Naive thymus-derived CD8-positive, alpha-beta T cell (primary cell): ENCODE data around the gene LCA5. TPM values are rescaled to one million over a fixed set of nuclear protein-coding genes. Genes with fewer than 3 reads are reported as not detected.
"Not testable (repeated sequence)": the region's sequence is repeated elsewhere in the genome, so short reads cannot be mapped to it uniquely, and the experiment has no call there.

Experiments used
- ATAC-seq, 2 donors: fragments of 150-1000 bp; cut with Tn5 transposase in 1 of 2; sonication (Bioruptor Pico), chemical (Tn5 transposase) in 1 of 2; 1 replicate in 1 of 2; 2 replicates in 1 of 2; pipeline ENCODE4 v1.10.0; 2021; ENCODE audit warnings: mild to moderate bottlenecking in 2 of 2, moderate library complexity in 2 of 2
- POLR2A ChIA-PET: fragments of 350-600 bp; sonication (Branson Sonifier 250); formaldehyde crosslinking; loops from one replicate; lab custom pipeline; 2021; ENCODE audit warnings: antibody characterized with exemption; lab: Charles Lee
- DNase-seq, 10 donors: peaks; one replicate each; pipeline versions ENCODE4 v3.0.0 to v3.0.0-alpha.2; 2020 to 2022
- H3K27ac Mint-ChIP-seq, 10 donors: one replicate each; pipeline ENCODE4 v1.8.0; 2020 to 2022; ENCODE audit warnings: mild to moderate bottlenecking in 10 of 10, mixed read lengths in 10 of 10, moderate library complexity in 4 of 10, inconsistent platforms in 1 of 10
- H3K27me3 Mint-ChIP-seq, 5 donors: one replicate each; pipeline ENCODE4 v1.8.0; 2021 to 2022; ENCODE audit warnings: mixed read lengths in 5 of 5
- H3K36me3 Mint-ChIP-seq, 3 donors: one replicate each; pipeline ENCODE4 v1.8.0; 2020 to 2022; ENCODE audit warnings: mixed read lengths in 3 of 3, mild to moderate bottlenecking in 2 of 3, inconsistent platforms in 1 of 3
- H3K4me1 Mint-ChIP-seq, 4 donors: one replicate each; pipeline ENCODE4 v1.8.0; 2021 to 2022; ENCODE audit warnings: mixed read lengths in 4 of 4
- H3K4me3 Mint-ChIP-seq, 10 donors: one replicate each; pipeline ENCODE4 v1.8.0; 2020 to 2022; ENCODE audit warnings: mild to moderate bottlenecking in 10 of 10, mixed read lengths in 10 of 10, moderate library complexity in 6 of 10, inconsistent platforms in 1 of 10
- H3K9me3 Mint-ChIP-seq, 9 donors: one replicate each; pipeline ENCODE4 v1.8.0; 2020 to 2022; ENCODE audit warnings: mixed read lengths in 9 of 9, mild to moderate bottlenecking in 3 of 9, inconsistent platforms in 1 of 9, moderate library complexity in 1 of 9
- polyA plus RNA-seq, 3 donors: library from polyadenylated mRNA; unstranded; fragments of 300-500 nt; fragmentation: Illumina TruSeq; gene quantifications; one replicate each; pipeline ENCODE4 v1.2.3, GENCODE V29; 2021
- total RNA-seq, 8 experiments: library from RNA in 2 of 8; stranded (reverse) in 2 of 8; gene quantifications; one replicate each; pipeline ENCODE4 v1.2.3 and lab custom pipeline; 2021 to 2026

Gene LCA5
- total RNA-seq (under 1 TPM; 0.49 to 0.78 TPM), polyA plus RNA-seq (under 1 TPM; 0.05 to 0.32 (median 0.08) TPM), total RNA-seq (lab: John Stamatoyannopoulos, UW) (0.42 to 2.3 (median 0.86) reads per million in 6 experiments)

GRCh38 chr6:79536954-79537747, at the start of gene LCA5:
LCA5 (minus strand) TSS chr6:79537430; CDS start chr6:79518894, 18,536 bp downstream.
- no peaks in the 10 kb centered on the region for H3K4me1 Mint-ChIP-seq
- H3K9me3 Mint-ChIP-seq = no peaks in the 10 kb centered on the region
- peak within 1 kb of the TSS in 1 of 10 donors; percentile 14 for H3K27ac Mint-ChIP-seq
- peak; percentile 69 to 94 (median 86) for DNase-seq
- ATAC-seq = peak; percentile 95 to 96
- no peak within 1 kb of the TSS for H3K4me3 Mint-ChIP-seq
- POLR2A ChIA-PET = interaction anchor here (0.8 to 3.4 kb wide), 4 partner anchors 129 to 460 kb away, joined by 3 to 16 read pairs (median 4); partner anchors contain the start of gene PHIP
- peaks cover 0 to 15% (median 2%) of the 10 kb centered on the region in 5 donors for H3K27me3 Mint-ChIP-seq
- H3K36me3 Mint-ChIP-seq = peaks cover 0 to 7% (median 3%) of the 10 kb centered on the region in 3 donors

- DNase-seq (no peak), ATAC-seq (no peak)
- Mint-ChIP-seq H3K27me3 (peaks cover 0 to 3% (median 0%) of the 10 kb centered on the region in 5 donors), H3K4me3 (no peak overlapping the region), H3K4me1 (no peaks in the 10 kb centered on the region), H3K27ac (no peak overlapping the region), H3K36me3 (peaks cover 0 to 4% (median 4%) of the 10 kb centered on the region in 3 donors), H3K9me3 (peaks cover 0 to 28% (median 5%) of the 10 kb centered on the region in 9 donors)
- POLR2A ChIA-PET = no interaction called here
These were observed 49.3 kb upstream of the LCA5 start for GRCh38 chr6:79586548-79586947.

- Mint-ChIP-seq H3K4me1 (no peaks in the 10 kb centered on the region), H3K9me3 (peaks cover 4 to 50% (median 19%) of the 10 kb centered on the region in 9 donors), H3K27ac (no peak overlapping the region), H3K36me3 (peaks cover 0 to 16% (median 10%) of the 10 kb centered on the region in 3 donors), H3K27me3 (peaks cover 0 to 4% (median 0%) of the 10 kb centered on the region in 5 donors), H3K4me3 (no peak overlapping the region)
- ATAC-seq (no peak), DNase-seq (no peak)
- POLR2A ChIA-PET = no interaction called here
These were observed 47.1 kb upstream of the LCA5 start for GRCh38 chr6:79584332-79584731.

DNA sequence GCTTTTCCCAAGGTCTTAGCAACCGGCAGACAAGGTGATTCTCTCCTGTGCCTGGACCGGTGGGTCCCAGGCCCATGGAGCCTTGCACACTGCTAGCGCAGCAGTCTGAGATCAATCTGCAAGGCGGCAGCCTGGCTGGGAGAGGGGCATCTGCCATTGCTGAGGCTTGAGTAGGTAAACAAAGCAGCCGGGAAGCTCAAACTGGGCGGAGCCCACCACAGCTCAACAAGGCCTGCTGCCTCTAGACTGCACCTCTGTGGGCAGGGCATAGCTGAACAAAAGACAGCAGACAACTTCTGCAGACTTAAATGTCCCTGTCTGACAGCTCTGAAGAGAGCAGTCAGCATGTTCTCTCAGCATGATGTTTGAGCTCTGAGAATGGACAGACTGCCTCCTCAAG, 40.7 kb upstream of the LCA5 start:
- H3K4me3 Mint-ChIP-seq, H3K4me1 Mint-ChIP-seq, H3K27me3 Mint-ChIP-seq, H3K27ac Mint-ChIP-seq, POLR2A ChIA-PET, DNase-seq, ATAC-seq: not testable (repeated sequence)
- Mint-ChIP-seq H3K9me3 (peaks cover 4 to 43% (median 21%) of the 10 kb centered on the region in 9 donors), H3K36me3 (peaks cover 0 to 17% (median 12%) of the 10 kb centered on the region in 3 donors)

GRCh38 chr6:79574630-79575225, 37.5 kb upstream of the LCA5 start:
- ATAC-seq = no peak

DNA sequence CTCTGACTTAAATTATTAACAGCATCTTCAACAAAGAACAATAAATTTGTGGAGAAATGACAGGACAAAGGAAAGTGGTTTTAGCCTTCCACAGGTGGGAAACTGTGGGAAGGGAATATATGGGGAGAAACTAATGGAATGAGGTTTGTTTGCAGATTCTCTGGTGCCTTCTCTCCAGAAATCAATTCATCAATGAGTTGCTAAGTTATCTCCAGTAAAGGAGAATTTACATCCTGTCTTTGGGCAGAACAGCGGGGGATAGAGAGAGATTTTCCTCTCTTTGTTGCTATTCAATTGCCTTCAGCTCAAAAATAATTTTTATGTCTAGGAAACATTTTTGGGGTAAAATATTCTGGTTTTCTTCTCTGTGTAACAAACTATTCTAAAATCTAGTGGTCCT, 36.9 kb upstream of the LCA5 start:
- H3K4me1 Mint-ChIP-seq = peaks cover 0 to 6% (median 0%) of the 10 kb centered on the region in 4 donors
- no peak overlapping the region for H3K27ac Mint-ChIP-seq
- no peaks in the 10 kb centered on the region for H3K27me3 Mint-ChIP-seq
- no peak overlapping the region for H3K4me3 Mint-ChIP-seq
- no peak for DNase-seq
- peaks cover 0 to 8% (median 4%) of the 10 kb centered on the region in 9 donors for H3K9me3 Mint-ChIP-seq
- H3K36me3 Mint-ChIP-seq = peaks cover 0 to 6% (median 4%) of the 10 kb centered on the region in 3 donors
- no peak for ATAC-seq
- POLR2A ChIA-PET = no interaction called here

More at GRCh38 chr6:79574630-79575225, 37.5 kb upstream of the LCA5 start:
- Mint-ChIP-seq H3K4me1 (peaks cover 0 to 6% (median 0%) of the 10 kb centered on the region in 4 donors), H3K27ac (no peak overlapping the region), H3K9me3 (peaks cover 0 to 13% (median 6%) of the 10 kb centered on the region in 9 donors), H3K36me3 (peaks cover 0 to 9% (median 6%) of the 10 kb centered on the region in 3 donors), H3K4me3 (no peak overlapping the region), H3K27me3 (no peaks in the 10 kb centered on the region)
- DNase-seq = no peak
- POLR2A ChIA-PET = interaction anchor here (0.6 kb wide), 1 partner anchor 1196 kb away, joined by 3 read pairs; no protein-coding TSS in a partner anchor

DNA sequence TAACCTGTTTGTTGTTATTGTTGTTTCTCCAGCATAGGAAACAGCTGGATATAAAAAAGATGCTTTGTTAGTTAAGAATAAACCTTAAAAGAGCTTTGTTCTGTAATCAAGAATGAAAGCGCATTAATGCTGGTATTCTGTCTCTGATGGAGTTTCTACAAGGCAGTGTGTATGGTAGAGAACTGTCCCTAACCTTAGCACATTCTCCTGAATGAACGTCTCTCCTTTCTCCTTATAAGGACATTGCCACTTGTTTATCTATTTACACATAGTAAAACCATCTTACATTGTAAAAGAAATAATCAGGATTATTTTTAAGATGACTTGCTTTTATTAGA, 33.8 kb upstream of the LCA5 start:
- Mint-ChIP-seq H3K36me3 (no peaks in the 10 kb centered on the region), H3K4me3 (peak overlapping the region in 8 of 10 donors; percentile 13 to 57 (median 38)), H3K9me3 (no peaks in the 10 kb centered on the region), H3K4me1 (peaks cover 0 to 6% (median 0%) of the 10 kb centered on the region in 4 donors), H3K27ac (no peak overlapping the region), H3K27me3 (no peaks in the 10 kb centered on the region)
- no peak for DNase-seq
- ATAC-seq = no peak
- POLR2A ChIA-PET = interaction anchor here (1.5 to 1.6 kb wide), 2 partner anchors 101 to 140 kb away, joined by 3 to 6 read pairs; no protein-coding TSS in a partner anchor

DNA sequence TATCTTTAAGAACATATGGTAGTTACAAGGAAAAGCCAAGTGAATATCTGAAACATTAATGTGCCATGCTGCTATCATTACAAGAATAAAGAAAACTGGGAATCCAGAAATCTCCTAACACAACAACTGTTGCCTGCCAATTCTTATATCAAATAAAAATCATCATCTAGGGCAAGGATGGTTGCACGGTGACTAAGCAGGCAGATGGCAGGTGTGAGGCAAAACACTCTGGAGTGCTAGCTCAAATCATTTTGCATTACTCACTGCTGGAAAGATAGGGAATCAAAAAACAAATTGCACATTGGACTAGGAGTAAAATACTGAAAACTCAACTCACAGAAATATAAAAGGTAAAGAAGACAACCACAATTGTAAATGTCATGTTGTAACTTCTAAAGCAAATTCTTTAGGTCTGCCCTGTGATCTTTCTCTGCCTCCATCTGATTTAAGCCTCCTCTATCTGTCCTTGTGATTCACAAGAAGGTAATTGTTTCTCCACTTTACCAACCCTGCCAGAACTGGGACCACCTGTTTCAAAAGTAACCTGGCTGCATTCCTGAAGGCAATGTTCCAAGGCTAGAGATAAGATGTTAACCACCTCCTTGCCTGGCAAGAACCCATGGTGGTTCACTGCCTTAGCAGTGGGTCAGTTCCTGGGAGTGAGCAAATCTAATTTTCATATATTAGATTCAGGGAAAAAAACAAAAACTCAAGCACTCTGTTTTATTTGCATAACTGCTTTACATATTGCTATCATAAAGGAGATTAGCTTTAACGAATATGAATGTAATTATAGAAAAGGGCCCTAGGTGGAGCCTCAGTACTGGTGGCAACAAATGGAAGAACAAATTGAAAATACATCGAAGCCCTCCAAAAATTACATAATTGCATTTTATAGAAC, 33.1 kb upstream of the LCA5 start:
- ATAC-seq (peak; percentile 53 to 68), DNase-seq (peak in 4 of 10 donors; percentile 4 to 56 (median 36))
- POLR2A ChIA-PET = interaction anchor here (1.5 to 1.6 kb wide), 2 partner anchors 102 to 140 kb away, joined by 3 to 6 read pairs; no protein-coding TSS in a partner anchor
- peaks cover 0 to 6% (median 0%) of the 10 kb centered on the region in 4 donors for H3K4me1 Mint-ChIP-seq
- peak overlapping the region in 8 of 10 donors; percentile 13 to 57 (median 38) for H3K4me3 Mint-ChIP-seq
- H3K9me3 Mint-ChIP-seq = no peaks in the 10 kb centered on the region
- no peaks in the 10 kb centered on the region for H3K27me3 Mint-ChIP-seq
- H3K27ac Mint-ChIP-seq = no peak overlapping the region
- H3K36me3 Mint-ChIP-seq = no peaks in the 10 kb centered on the region

DNA sequence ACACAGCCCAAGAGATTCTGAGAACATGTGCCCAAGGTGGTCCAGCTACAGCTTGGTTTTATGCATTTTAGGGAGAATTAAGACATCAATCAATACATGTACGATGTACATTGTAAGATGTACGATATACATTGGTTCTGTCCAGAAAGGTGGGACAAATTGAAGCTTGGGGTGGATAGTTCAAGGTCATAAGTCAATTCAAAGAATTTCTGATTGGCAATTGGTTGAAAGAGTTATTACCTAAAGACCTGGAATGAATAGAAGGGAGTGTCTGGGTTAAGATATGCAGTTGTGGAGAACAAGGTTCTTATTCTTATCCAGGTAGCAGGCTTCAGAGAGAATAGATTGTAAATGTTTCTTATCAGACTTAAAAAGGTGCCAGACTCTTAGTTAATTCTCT, 31.8 kb upstream of the LCA5 start:
- H3K27me3 Mint-ChIP-seq = peaks cover 0 to 3% (median 1%) of the 10 kb centered on the region in 5 donors
- POLR2A ChIA-PET = no interaction called here
- no peak overlapping the region for H3K4me3 Mint-ChIP-seq
- no peaks in the 10 kb centered on the region for H3K9me3 Mint-ChIP-seq
- H3K36me3 Mint-ChIP-seq = no peaks in the 10 kb centered on the region
- no peak for ATAC-seq
- H3K27ac Mint-ChIP-seq = no peak overlapping the region
- DNase-seq = no peak
- H3K4me1 Mint-ChIP-seq = peaks cover 0 to 6% (median 0%) of the 10 kb centered on the region in 4 donors

DNA sequence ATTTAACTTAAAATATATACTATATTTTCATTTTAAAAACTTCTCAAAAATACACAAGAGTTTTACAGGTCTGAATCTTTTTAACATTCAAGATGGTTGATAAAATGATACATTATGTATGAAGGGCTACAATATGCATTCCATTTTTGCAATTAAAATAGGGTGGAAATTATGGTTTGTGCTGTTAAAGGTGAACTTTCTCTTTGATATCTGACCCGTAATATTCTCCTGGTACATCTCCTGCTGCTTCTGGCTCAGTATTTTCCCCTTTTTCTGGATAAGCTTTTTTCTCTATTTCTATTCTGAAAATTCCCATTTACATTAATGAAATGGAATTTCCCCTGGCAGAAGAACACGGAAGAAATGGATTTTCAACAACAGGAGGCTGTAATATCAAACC, 27.4 kb upstream of the LCA5 start:
- no peak overlapping the region for H3K27ac Mint-ChIP-seq
- H3K27me3 Mint-ChIP-seq = peaks cover 0 to 3% (median 1%) of the 10 kb centered on the region in 5 donors
- POLR2A ChIA-PET = no interaction called here
- no peaks in the 10 kb centered on the region for H3K36me3 Mint-ChIP-seq
- no peak overlapping the region for H3K4me3 Mint-ChIP-seq
- no peaks in the 10 kb centered on the region for H3K9me3 Mint-ChIP-seq
- DNase-seq (no peak), ATAC-seq (no peak)
- no peaks in the 10 kb centered on the region for H3K4me1 Mint-ChIP-seq

DNA sequence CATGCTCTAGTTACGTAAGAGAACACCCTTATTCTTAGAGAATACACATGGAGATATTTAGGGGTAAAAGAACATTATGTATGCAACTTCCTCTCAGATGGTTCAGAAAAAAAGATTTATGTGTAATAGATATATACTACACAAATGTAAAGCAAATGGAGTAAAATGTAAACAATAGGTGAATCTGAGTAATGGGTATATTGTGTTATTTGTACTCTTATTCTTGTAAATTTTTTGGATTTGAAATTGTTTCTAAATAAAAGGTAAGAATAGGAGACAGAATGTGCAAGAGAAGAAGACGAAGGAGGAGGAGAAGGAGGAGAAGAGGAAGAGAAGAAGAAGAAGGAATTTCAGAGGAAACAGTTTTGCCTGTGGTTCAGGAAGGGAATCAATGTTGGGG, 22.5 kb upstream of the LCA5 start:
- Mint-ChIP-seq H3K27me3 (peaks cover 0 to 2% (median 1%) of the 10 kb centered on the region in 5 donors), H3K36me3 (no peaks in the 10 kb centered on the region), H3K4me1 (no peaks in the 10 kb centered on the region), H3K9me3 (no peaks in the 10 kb centered on the region), H3K4me3 (no peak overlapping the region), H3K27ac (no peak overlapping the region)
- DNase-seq (no peak), ATAC-seq (no peak)
- POLR2A ChIA-PET = no interaction called here
